Stimulated activated CD4-positive, alpha-beta T cell treated with anti-CD3 and anti-CD28 coated beads, Interleukin-15, amount 100 ng/mL, for 1 hour (primary cell): ENCODE results near the gene FCF1.

ENCODE experiments used
- DNase-seq, 2 donors: peaks; one replicate each; pipeline ENCODE4 v3.0.0-alpha.2; 2020; ENCODE audit warnings: low read depth in 1 of 2, low spot score in 1 of 2

Gene FCF1

DNA sequence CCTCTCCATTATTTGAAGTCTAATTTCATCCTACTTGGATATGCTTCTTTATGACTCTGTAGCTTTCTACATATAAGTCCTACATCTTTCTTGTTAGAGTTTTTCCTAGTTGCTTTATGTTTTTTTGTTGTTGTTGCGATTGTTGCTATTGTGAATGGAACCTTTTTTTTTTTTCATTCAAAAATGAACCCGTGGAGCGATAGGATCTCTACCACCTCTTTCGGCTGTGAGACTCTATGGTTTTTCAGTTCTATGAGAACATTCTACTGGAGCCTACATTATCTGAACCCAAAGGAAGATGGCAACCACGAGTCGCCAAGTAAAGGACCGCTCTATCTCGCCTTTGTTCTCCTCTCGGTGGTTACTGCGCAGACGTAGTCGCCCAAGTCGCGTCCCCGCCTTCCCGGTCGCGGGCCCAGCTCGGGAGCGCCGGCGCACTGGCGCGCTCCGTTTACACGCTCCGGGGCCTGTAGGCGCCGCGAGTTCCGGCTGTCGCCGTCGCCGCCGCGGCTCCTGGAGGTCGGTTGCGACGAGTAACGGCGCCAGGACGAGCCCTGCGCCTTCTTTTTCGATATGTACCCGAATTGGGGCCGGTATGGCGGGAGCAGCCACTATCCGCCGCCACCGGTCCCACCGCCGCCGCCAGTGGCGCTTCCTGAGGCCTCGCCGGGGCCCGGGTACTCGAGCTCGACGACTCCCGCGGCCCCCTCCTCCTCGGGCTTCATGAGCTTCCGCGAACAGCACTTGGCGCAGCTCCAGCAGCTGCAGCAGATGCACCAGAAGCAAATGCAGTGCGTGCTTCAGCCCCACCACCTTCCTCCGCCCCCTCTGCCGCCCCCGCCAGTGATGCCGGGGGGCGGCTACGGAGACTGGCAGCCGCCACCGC is 50.2 kb downstream of the FCF1 start, which contains the start of gene YLPM1:
YLPM1 (plus strand) TSS at position 400 of the 886 bp plus-strand sequence; CDS start at position 574, 174 bp downstream.
- DNase-seq = peak; percentile 82 to 85

DNA sequence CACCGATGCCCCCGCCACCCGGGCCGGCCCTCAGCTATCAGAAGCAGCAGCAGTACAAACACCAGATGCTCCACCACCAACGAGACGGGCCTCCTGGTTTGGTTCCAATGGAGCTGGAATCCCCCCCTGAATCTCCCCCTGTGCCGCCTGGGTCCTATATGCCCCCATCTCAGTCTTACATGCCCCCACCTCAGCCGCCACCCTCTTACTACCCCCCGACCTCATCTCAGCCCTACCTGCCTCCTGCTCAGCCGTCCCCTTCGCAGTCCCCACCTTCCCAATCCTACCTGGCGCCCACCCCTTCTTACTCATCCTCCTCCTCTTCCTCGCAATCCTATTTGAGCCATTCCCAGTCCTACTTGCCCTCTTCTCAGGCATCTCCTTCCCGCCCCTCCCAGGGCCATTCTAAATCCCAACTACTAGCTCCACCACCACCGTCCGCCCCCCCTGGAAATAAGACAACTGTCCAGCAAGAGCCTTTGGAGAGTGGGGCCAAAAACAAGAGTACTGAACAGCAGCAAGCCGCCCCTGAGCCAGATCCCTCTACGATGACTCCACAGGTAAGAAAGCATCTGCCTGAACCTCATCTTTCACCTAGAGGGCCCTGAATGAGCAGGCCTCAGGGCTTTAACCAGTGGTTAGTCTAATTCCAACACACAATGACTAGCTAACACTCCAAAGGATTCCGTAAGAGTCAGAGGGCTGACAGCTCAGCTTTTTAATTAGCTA is 51.0 kb downstream of the FCF1 start:
- DNase-seq = peak in 1 of 2 donors; percentile 2

DNA sequence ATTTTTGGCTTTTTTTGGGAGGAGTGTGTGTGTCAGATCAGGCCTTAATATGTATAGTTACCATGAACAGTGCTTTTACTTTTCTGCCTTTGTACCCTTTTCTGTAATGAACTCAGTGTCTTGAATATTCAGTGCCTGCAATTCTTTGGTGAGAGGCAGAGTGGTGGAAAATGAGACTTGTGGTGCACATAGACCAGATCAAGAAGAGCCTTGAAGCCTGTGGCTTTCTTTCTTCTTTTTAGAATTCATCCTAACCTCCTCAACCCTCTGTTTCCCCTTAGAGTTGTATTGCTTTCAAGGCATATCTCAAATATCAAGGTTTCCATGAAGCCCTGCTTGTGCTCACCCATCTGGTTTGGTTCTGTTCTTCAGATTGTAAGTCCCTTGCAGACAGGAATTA is 52.8 kb downstream of the FCF1 start:
- DNase-seq = no peak

- no peak for DNase-seq
Measured at GRCh38 chr14:74771399-74771798, 58.5 kb downstream of the FCF1 start.

- DNase-seq = no peak
Measured at GRCh38 chr14:74784634-74785033, 71.7 kb downstream of the FCF1 start.

GRCh38 chr14:74785056-74785613 is 72.2 kb downstream of the FCF1 start:
- DNase-seq = no peak

GRCh38 chr14:74786796-74787315 is 73.9 kb downstream of the FCF1 start:
- no peak for DNase-seq
